AG10803 (cell line): Measurements from ENCODE around the gene FBXW9.

ENCODE experiments used
- DNase-seq: peaks from one replicate; pipeline ENCODE4 v3.0.0; 2010; ENCODE audit warnings: low read depth
- H3K4me3 ChIP-seq: 2 replicates; pipeline ENCODE4 v1.5.1; 2011; ENCODE audit warnings: mild to moderate bottlenecking, low read length, control low read depth
- TF ChIP-seq, protein P1 (sequence below): conservative IDR thresholded peaks from 2 replicates; pipeline ENCODE4 v1.5.1; 2011; ENCODE audit warnings: mild to moderate bottlenecking, low read length, control low read depth, inconsistent platforms

Gene FBXW9

DNA sequence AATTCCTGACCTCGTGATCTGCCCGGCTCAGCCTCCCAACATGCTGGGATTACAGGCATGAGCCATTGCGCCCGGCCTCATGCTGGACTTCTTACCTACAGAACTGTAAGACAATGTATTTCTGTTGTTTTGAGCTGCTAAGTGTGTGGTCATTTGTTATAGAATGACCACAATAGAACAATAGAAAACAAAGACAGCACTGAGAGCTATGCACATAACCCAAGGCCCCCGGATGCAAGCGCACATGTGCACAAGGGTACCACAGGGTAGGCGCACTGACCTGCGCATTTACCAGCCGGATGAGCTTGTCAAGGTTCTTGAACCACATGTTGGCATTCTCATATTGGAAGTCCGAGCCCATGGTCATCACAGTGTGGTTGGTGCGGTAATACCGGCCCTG lies 35.5 kb downstream of the FBXW9 start:
- DNase-seq: no peak
- TF ChIP-seq, protein P1, sequence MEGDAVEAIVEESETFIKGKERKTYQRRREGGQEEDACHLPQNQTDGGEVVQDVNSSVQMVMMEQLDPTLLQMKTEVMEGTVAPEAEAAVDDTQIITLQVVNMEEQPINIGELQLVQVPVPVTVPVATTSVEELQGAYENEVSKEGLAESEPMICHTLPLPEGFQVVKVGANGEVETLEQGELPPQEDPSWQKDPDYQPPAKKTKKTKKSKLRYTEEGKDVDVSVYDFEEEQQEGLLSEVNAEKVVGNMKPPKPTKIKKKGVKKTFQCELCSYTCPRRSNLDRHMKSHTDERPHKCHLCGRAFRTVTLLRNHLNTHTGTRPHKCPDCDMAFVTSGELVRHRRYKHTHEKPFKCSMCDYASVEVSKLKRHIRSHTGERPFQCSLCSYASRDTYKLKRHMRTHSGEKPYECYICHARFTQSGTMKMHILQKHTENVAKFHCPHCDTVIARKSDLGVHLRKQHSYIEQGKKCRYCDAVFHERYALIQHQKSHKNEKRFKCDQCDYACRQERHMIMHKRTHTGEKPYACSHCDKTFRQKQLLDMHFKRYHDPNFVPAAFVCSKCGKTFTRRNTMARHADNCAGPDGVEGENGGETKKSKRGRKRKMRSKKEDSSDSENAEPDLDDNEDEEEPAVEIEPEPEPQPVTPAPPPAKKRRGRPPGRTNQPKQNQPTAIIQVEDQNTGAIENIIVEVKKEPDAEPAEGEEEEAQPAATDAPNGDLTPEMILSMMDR: no peak
- no peak overlapping the region for H3K4me3 ChIP-seq

DNA sequence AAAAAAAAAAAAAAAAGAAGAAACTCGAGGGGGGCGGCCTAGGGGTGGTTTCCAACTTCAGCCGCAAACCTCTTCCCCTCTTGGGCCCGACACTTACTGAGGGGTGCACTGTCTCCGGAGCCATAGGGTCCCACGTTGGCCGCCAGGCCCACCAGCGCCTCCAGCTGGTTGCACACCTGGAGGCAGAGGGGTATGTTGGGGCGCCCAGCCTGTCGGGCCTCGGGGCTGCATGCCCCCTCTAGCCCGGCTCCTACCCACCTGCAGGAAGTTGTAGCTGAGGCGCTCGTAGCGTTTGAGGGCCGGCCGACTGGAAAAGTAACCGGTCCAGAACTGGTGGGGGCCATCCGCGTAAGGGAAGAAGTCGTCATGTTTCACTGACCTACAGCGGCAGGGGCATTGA lies 38.5 kb downstream of the FBXW9 start:
- no peak for DNase-seq
- no peak overlapping the region for H3K4me3 ChIP-seq
- TF ChIP-seq, protein P1: no peak

DNA sequence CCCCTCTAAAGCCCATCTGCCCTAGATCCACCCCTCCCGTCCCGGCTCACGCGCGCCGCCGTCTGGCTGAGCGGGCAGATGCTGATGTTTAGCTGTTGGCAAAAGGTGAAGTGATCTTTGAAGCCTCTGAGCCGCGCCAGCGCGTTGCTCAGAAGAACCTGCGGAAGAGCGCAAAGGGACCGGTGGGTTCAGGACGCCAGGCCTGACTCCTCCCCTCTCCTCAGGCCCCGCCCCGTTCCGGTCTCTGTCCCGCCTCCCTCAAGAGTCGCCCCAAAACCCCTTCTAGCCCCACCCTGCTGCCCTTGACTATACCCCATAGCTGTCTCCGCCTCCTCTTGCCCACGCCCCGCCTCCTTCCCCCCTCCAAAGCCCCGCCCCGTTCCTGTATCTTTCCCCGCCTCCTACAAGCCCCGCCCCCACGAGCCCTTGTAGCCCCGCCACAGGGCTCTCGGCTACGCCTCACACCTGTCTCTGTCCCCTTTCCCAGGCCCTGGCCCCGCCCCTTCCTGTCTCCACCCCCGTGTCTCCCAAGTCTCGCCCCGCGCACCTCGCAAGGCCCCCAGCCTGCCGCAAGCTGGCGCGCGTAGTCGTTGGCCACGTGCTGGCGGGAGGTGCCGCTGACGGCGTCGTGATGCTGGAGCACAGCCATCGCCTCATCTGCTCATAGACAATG lies 39.4 kb downstream of the FBXW9 start:
- DNase-seq: no peak
- TF ChIP-seq, protein P1: no peak
- no peak overlapping the region for H3K4me3 ChIP-seq

DNA sequence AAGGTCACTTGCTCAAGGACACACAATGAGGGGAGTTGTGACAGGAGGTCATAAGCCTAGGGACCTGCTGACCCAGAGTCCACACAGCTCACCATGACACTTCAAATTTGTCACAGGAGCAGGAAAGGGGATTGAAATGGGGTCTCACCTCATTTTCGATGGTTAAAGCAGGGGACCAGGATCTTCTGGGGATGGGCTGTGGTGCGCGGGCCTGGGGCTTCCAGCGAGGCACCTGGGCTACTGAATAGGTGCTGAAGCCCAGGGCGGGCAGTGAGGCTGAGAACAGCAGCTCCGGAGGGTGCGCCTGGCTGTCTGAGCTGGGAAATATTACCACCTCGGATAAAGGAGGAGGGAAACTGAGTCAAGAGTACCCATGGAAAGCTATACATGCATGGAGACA lies 40.9 kb downstream of the FBXW9 start:
- TF ChIP-seq, protein P1: no peak
- H3K4me3 ChIP-seq: no peak overlapping the region
- no peak for DNase-seq

DNA sequence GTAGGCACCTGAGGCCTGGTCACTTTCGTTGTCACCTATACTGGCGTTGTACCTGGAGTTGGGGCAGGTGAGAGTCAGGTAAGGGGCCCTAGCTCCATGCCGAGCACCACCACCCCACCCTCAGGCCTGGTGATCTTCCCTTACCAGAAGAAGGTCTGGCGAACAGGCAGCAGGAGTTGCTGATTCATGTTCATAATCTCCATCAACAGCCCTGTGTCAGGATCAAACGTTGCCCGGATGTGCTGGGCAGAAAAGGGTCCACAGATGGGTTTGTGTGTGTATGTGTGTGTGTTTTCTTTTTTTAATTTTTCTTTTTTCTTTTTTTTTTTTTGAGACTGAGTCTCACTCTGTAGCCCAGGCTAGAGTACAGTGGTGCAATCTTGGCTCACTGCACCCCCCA lies 44.2 kb downstream of the FBXW9 start:
- TF ChIP-seq, protein P1: no peak
- no peak for DNase-seq

DNA sequence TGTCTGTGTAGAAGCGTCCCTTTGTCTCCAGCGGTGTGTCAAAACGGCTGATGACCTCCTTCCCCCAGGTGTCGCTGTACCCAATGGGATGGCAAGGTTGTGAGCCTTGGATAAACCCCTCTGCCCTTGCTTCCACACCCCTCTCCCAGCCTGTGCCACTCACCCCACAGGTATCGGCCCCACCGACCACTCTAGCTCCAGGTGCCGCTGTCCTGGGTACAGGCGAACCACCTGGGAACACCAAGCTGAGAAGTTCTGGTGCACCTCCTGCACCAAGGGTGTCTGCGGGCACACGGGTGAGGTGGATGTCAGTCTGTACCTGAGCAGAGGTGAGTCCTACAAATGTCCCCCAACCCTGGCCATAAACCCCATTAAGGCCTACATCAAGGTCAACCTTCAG lies 46.5 kb downstream of the FBXW9 start:
- TF ChIP-seq, protein P1: no peak
- no peak overlapping the region for H3K4me3 ChIP-seq
- no peak for DNase-seq

More for the DNA sequence above, 44.2 kb downstream of the FBXW9 start:
- H3K4me3 ChIP-seq: no peak overlapping the region

DNA sequence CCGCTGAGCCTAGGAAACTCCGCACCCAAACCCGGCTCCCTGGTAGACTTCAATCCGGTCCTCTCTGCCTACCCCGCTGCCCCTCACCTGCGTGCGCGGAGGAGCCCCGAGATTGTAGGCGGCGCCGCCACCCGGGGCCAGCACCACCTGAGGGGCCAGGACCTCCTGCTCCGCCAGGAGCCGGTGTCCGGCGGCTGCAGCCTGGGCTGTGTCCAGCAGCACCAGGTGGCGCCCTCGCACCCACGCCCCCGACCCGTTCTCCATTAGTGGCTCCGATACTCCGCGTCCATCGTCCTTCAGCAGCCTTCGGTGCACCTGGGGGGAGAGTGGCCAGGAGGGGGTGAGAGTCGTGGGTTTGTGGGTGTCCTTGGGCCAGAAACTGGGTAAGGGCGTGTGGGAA lies 48.3 kb downstream of the FBXW9 start:
- DNase-seq: no peak
- no peak overlapping the region for H3K4me3 ChIP-seq
- TF ChIP-seq, protein P1: no peak; the same call in 1 of the 2 replicates
